ENCODE measurements around the gene CENPX.

Gene CENPX

DNA sequence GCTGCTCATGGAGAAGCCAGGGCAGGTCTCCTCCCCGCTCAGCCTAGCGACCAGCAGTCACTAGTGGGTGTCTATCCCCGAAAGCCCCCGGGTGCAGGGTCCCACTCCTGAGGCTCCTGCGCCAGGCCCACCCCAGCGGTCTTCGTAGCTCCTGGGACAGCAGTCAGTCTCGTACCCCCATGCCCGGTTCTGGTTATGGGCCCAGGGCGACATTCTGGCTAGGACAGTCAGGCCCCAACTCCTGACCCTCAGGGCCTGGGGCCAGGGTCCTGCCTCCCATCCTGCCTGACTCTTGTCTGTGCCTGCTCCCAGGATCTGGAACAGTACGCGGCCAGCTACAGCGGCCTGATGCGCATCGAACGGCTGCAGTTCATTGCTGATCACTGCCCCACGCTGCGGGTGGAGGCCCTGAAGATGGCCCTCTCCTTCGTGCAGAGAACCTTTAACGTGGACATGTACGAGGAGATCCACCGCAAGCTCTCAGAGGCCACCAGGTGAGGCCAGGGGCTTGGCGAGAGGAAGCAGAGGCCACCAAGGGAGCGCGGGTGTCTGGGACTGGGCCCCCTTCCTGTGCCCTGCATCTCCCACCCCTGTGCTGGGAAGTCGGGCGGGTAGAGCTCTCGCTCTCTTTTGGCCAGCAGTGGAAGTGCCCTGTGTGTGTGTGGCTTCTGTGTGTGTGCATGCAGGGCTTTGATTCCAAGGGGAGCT, 31.0 kb upstream of the CENPX start:
- no peak for DNase-seq (ENCODE audit: insufficient read length)
- no peak for FAIRE-seq
- TF ChIP-seq TAF1 (IDR thresholded peaks at IDR 0.05; ENCODE audit: borderline replicate concordance, low read depth, low read length): no peak
- TF ChIP-seq POLR2AphosphoS5 (IDR thresholded peaks at IDR 0.05; ENCODE audit: low read depth, low read length): no peak
- TF ChIP-seq POLR2A (IDR thresholded peaks at IDR 0.05; ENCODE audit: low read depth, low read length): no peak

GRCh38 chr17:82053130-82053529, 30.5 kb upstream of the CENPX start:
- TF ChIP-seq POLR2AphosphoS5 (IDR thresholded peaks at IDR 0.05; ENCODE audit: low read depth, low read length) (no peak), POLR2A (IDR thresholded peaks at IDR 0.05; ENCODE audit: low read depth, low read length) (no peak), TAF1 (IDR thresholded peaks at IDR 0.05; ENCODE audit: borderline replicate concordance, low read depth, low read length) (no peak)
- DNase-seq (ENCODE audit: insufficient read length) (no peak), FAIRE-seq (no peak)

- FAIRE-seq (no peak), DNase-seq (ENCODE audit: insufficient read length) (no peak)
- TF ChIP-seq POLR2A (IDR thresholded peaks at IDR 0.05; ENCODE audit: low read depth, low read length): no peak
- no peak for TF ChIP-seq POLR2AphosphoS5 (IDR thresholded peaks at IDR 0.05; ENCODE audit: low read depth, low read length)
- no peak for TF ChIP-seq TAF1 (IDR thresholded peaks at IDR 0.05; ENCODE audit: borderline replicate concordance, low read depth, low read length)
Observed at GRCh38 chr17:82052638-82053059, 30.0 kb upstream of the CENPX start.

- peak; percentile 38; the same call in 1 of the 2 replicates for TF ChIP-seq POLR2A (IDR thresholded peaks at IDR 0.05; ENCODE audit: low read depth, low read length)
- no peak for TF ChIP-seq TAF1 (IDR thresholded peaks at IDR 0.05; ENCODE audit: borderline replicate concordance, low read depth, low read length)
- peak; percentile 95 for FAIRE-seq
- peak; percentile 99 for DNase-seq (ENCODE audit: insufficient read length)
Observed at GRCh38 chr17:82051776-82052637, 29.3 kb upstream of the CENPX start, which contains the start of the genes GPS1 and RFNG. Gene GPS1, plus strand, starts transcription at chr17:82051898. Its CDS starts 34 bp downstream, at chr17:82051932. Gene RFNG, minus strand, starts transcription at chr17:82051811. Its CDS starts 45 bp downstream, at chr17:82051766.

DNA sequence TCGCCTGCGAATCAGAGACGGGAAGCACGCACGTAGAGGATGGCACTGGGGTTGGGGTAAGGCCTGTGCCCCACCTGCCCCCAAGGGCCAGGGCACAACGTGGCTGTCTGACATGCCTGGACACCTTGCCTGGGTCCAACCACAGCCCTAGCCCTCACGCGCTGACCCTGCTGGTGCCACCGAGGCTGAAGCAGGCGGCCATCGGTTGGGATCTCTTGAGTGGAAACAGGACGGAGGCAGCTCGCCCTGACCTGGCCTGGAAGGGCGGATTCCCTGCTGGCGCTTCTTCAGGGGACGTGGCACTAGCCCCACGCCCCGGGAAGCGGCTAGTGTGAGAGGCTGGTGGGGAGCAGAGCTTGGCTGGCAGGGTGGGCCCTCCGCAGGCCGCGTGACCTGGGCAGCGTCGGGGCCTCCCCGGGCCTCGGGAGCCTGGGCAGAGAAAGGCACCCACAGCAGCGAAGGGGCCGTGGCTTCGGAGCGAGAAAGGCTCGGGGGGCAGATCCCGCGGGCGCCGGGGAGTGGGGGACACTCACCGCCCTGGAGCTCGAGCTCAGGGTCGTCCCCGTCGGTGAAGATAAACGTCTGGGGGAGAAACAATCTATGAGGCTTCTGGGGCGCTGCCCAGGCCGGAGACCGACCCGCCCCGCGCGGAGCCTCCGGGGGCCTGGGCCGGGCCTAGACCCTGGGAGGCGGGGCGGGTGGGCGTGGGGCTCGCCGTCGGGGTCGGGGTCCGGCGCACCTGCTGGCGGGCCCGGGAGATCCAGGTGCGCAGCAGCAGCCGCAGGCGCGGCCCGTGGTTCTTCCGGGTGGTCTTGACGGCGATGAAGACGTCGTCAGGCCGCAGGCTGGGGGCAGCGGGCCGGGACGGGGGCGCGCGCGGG, 28.3 kb upstream of the CENPX start:
- FAIRE-seq (peak; percentile 9), DNase-seq (ENCODE audit: insufficient read length) (peak; percentile 53)
- TF ChIP-seq POLR2AphosphoS5 (IDR thresholded peaks at IDR 0.05; ENCODE audit: low read depth, low read length) (no peak), TAF1 (IDR thresholded peaks at IDR 0.05; ENCODE audit: borderline replicate concordance, low read depth, low read length) (no peak), POLR2A (IDR thresholded peaks at IDR 0.05; ENCODE audit: low read depth, low read length) (no peak)

DNA sequence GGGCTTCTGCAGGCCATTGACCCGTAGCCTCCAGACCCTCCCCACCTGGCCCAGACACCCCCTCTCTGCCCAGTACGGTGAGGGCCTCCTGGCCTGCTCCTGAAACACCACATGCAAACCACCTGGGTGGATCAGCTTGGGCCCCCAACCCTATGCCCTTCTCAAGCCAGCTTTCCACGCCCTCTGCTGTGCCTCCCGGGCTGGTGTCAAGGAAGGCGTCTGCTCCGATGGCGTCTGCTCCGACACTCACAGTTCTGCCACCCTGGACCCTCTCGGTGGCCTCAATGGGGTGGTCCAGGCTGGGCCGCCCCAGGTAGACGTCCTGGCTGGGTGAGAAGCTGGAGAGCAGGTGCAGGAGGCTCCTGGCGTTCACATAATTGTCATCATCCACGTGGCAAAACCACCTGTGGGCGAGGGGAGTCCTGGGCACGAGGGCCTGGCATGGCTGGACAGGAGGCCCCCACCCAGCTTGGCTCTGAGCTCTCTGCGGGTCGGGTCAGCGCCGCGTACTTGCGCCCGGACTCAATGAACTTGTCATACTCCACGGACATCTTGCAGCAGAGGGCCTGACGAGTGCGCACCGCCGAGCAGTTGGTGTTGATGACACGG, 27.6 kb upstream of the CENPX start:
- FAIRE-seq: no peak
- TF ChIP-seq TAF1 (IDR thresholded peaks at IDR 0.05; ENCODE audit: borderline replicate concordance, low read depth, low read length): no peak
- no peak for TF ChIP-seq POLR2AphosphoS5 (IDR thresholded peaks at IDR 0.05; ENCODE audit: low read depth, low read length)
- TF ChIP-seq POLR2A (IDR thresholded peaks at IDR 0.05; ENCODE audit: low read depth, low read length): no peak
- no peak for DNase-seq (ENCODE audit: insufficient read length)

GRCh38 chr17:82049521-82049971, 26.9 kb upstream of the CENPX start:
- FAIRE-seq (no peak), DNase-seq (ENCODE audit: insufficient read length) (no peak)
- no peak for TF ChIP-seq POLR2AphosphoS5 (IDR thresholded peaks at IDR 0.05; ENCODE audit: low read depth, low read length)
- TF ChIP-seq POLR2A (IDR thresholded peaks at IDR 0.05; ENCODE audit: low read depth, low read length): no peak
- no peak for TF ChIP-seq TAF1 (IDR thresholded peaks at IDR 0.05; ENCODE audit: borderline replicate concordance, low read depth, low read length)

DNA sequence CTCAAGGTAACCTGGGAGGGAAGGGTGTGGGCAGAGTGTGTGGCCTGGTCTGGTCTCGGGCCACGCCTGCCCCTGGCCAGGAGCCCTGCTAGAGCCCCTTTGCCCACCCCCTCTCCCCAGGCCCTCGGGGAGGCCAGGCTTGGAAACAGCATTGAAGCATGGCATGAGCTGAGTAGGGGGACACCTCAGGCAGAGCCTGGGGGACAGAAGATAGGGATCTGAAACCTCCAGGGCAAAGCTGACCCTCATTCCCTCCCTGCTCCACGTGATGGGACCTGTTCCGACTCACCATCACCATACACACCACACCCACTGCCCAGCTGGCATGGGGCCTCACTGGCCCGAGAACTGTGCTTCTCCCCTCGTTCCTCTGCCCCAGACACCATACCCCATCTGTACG, 26.4 kb upstream of the CENPX start:
- DNase-seq (ENCODE audit: insufficient read length) (no peak), FAIRE-seq (no peak)
- TF ChIP-seq POLR2AphosphoS5 (IDR thresholded peaks at IDR 0.05; ENCODE audit: low read depth, low read length): no peak
- TF ChIP-seq TAF1 (IDR thresholded peaks at IDR 0.05; ENCODE audit: borderline replicate concordance, low read depth, low read length): no peak
- no peak for TF ChIP-seq POLR2A (IDR thresholded peaks at IDR 0.05; ENCODE audit: low read depth, low read length)

DNA sequence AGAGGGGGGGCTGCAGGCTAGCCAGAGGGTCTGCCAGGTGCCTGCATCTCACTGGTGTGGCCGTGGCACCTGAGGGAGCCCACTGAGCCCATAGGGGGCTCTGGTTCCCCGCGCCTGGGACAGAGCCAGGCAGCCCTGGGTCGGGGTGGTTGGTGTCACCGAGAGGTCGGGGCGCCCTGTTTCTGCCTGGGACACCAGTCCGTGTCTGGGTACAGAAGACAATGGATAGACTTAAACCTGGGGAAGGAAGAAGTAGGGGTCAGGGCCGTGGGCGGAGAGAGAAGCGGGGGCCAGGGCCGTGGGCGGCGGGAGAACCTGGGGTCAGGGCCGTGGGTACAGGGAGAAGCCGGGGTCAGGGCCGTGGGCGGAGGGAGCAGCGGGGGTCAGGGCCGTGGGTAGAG, 25.9 kb upstream of the CENPX start:
- FAIRE-seq (no peak), DNase-seq (ENCODE audit: insufficient read length) (no peak)
- TF ChIP-seq TAF1 (IDR thresholded peaks at IDR 0.05; ENCODE audit: borderline replicate concordance, low read depth, low read length) (no peak), POLR2A (IDR thresholded peaks at IDR 0.05; ENCODE audit: low read depth, low read length) (no peak), POLR2AphosphoS5 (IDR thresholded peaks at IDR 0.05; ENCODE audit: low read depth, low read length) (no peak)

- TF ChIP-seq POLR2A (IDR thresholded peaks at IDR 0.05; ENCODE audit: low read depth, low read length) (no peak), TAF1 (IDR thresholded peaks at IDR 0.05; ENCODE audit: borderline replicate concordance, low read depth, low read length) (no peak), POLR2AphosphoS5 (IDR thresholded peaks at IDR 0.05; ENCODE audit: low read depth, low read length) (no peak)
- FAIRE-seq (no peak), DNase-seq (ENCODE audit: insufficient read length) (no peak)
Observed at GRCh38 chr17:82047914-82048570, 25.4 kb upstream of the CENPX start.
